ENCODE data around the gene PPAT. TPM values are rescaled to one million over a fixed set of nuclear protein-coding genes. Genes with fewer than 3 reads are reported as not detected.

Gene PPAT
- total RNA-seq, 1 experiment from 2014 or later: 35.9 TPM

DNA sequence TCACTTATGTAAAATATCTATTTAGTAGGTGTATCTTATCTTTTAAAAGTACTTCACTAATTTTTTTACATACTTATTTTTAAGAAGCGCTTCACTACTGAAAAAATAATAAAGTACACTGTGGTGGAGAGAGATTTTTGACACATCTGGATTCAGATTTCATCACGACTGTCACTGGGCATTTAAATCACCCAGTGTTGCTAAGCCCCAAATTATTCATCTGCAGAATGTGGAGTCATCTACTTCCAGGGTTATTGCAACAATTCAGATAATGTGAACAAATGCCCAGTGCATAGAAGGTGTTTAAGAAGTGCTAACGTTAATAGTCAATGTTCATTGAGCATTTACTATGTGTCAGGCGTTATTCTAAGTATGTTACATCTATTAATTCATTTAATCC is 90.0 kb downstream of the PPAT start:
- Histone ChIP-seq H3K9me2 (replicated peaks; ENCODE audit: low read length) (no peaks in the 10 kb centered on the region), H3K79me2 (ENCODE audit: low read length) (no peaks in the 10 kb centered on the region), H3K4me2 (ENCODE audit: low read length) (no peak overlapping the region), H3K9me3 (ENCODE audit: low read length) (no peaks in the 10 kb centered on the region), H2AFZ (ENCODE audit: low read length) (no peak overlapping the region), H4K20me1 (ENCODE audit: low read length) (no peaks in the 10 kb centered on the region), H3K4me3 (ENCODE audit: low read length) (no peak overlapping the region), H3K36me3 (ENCODE audit: low read depth, low read length) (peaks cover 9% of the 10 kb centered on the region; the same call in 1 of the 2 replicates), H3K9ac (ENCODE audit: low read length) (no peak overlapping the region), H3F3A (ENCODE audit: low read length, unreplicated experiment) (no peaks in the 10 kb centered on the region), H3K27ac (ENCODE audit: low read length) (no peak overlapping the region), H3K27me3 (ENCODE audit: low read length) (no peaks in the 10 kb centered on the region), H3K4me1 (ENCODE audit: insufficient read depth, low read length) (no peaks in the 10 kb centered on the region)
- POLR2A ChIA-PET (ENCODE audit: unreplicated experiment): no interaction called here
- CTCF ChIA-PET: no interaction called here
- intact Hi-C loops (cut with micrococcal nuclease): no loop called here
- TF ChIP-seq, protein P1, sequence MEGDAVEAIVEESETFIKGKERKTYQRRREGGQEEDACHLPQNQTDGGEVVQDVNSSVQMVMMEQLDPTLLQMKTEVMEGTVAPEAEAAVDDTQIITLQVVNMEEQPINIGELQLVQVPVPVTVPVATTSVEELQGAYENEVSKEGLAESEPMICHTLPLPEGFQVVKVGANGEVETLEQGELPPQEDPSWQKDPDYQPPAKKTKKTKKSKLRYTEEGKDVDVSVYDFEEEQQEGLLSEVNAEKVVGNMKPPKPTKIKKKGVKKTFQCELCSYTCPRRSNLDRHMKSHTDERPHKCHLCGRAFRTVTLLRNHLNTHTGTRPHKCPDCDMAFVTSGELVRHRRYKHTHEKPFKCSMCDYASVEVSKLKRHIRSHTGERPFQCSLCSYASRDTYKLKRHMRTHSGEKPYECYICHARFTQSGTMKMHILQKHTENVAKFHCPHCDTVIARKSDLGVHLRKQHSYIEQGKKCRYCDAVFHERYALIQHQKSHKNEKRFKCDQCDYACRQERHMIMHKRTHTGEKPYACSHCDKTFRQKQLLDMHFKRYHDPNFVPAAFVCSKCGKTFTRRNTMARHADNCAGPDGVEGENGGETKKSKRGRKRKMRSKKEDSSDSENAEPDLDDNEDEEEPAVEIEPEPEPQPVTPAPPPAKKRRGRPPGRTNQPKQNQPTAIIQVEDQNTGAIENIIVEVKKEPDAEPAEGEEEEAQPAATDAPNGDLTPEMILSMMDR (conservative IDR thresholded peaks at IDR 0.05; ENCODE audit: low read depth, low read length): no peak
- TF ChIP-seq EZH2 (IDR thresholded peaks at IDR 0.05; ENCODE audit: low read length, unreplicated experiment) (no peak), EZH2phosphoT487 (IDR thresholded peaks at IDR 0.05; ENCODE audit: borderline replicate concordance, low read length) (no peak)
- DNase-seq (no peak), ATAC-seq (no peak)
- BruUV-seq (replicated peaks): no TSS peak

Other genes starting within 250 kb of the PPAT start
- 7.5 and 8.8 TPM in 2 replicates for gene AASDH, start 48.1 kb downstream of the PPAT start, total RNA-seq (2014; rRNA removed)
- 160 and 172 TPM in 2 replicates for gene PAICS, start 645 bp upstream of the PPAT start, total RNA-seq (2014; rRNA removed)
- 102 and 118 TPM in 2 replicates for gene SRP72, start 32.0 kb upstream of the PPAT start, total RNA-seq (2014; rRNA removed)
- gene ARL9, start 70.2 kb upstream of the PPAT start, total RNA-seq (2014; rRNA removed): 0.29 and 0.51 TPM in 2 replicates
- gene HOPX, start 245.7 kb upstream of the PPAT start, total RNA-seq (2014; rRNA removed): 0.87 TPM in 1 of 2 replicates, not detected in the other